GM19455 (cell line): ENCODE measurements around the gene STUB1.
"Not testable (repeated sequence)": the region's sequence is repeated elsewhere in the genome, so short reads cannot be mapped to it uniquely, and the experiment has no call there.

Experiments used
- ATAC-seq: cut with Tn5 transposase; IDR thresholded peaks from one replicate; pipeline ENCODE4 v1.9.1; 2021; ENCODE audit not compliant: unreplicated experiment

The STUB1 gene

GRCh38 chr16:711084-711483, 30.9 kb downstream of the STUB1 start:
- ATAC-seq, result no peak

- no peak for ATAC-seq
Measured at GRCh38 chr16:711548-712320, 31.5 kb downstream of the STUB1 start.

- not testable (repeated sequence) for ATAC-seq
Measured at GRCh38 chr16:712740-713250, 32.6 kb downstream of the STUB1 start.

- no peak for ATAC-seq
Measured at GRCh38 chr16:714079-714478, 33.9 kb downstream of the STUB1 start.

- no peak for ATAC-seq
Measured at GRCh38 chr16:714558-715476, 34.6 kb downstream of the STUB1 start, which contains the start of gene METRN. Gene METRN, plus strand, starts transcription at chr16:715118. Its CDS starts 172 bp downstream, at chr16:715290.

- ATAC-seq, result no peak
Measured at GRCh38 chr16:715477-716199, 35.4 kb downstream of the STUB1 start.

GRCh38 chr16:716200-716568, 36.0 kb downstream of the STUB1 start:
- ATAC-seq, result no peak

- ATAC-seq, result no peak
Measured at GRCh38 chr16:716768-717325, 36.6 kb downstream of the STUB1 start.

- ATAC-seq, result no peak
Measured at GRCh38 chr16:717450-718245, 37.4 kb downstream of the STUB1 start.

- no peak for ATAC-seq
Measured at GRCh38 chr16:718389-718788, 38.2 kb downstream of the STUB1 start.

- no peak for ATAC-seq
Measured at GRCh38 chr16:718922-719321, 38.7 kb downstream of the STUB1 start.

GRCh38 chr16:719815-720446, 39.7 kb downstream of the STUB1 start:
- ATAC-seq, result no peak

GRCh38 chr16:720447-720989, 40.3 kb downstream of the STUB1 start:
- ATAC-seq, result no peak

GRCh38 chr16:720990-721764, 41.0 kb downstream of the STUB1 start, which contains the start of gene ANTKMT:
Gene ANTKMT, plus strand, starts transcription at chr16:721146. Its CDS starts 129 bp downstream, at chr16:721275.
- peak; percentile 62 for ATAC-seq

- ATAC-seq, result no peak
Measured at GRCh38 chr16:721765-722540, 41.7 kb downstream of the STUB1 start.

- ATAC-seq, result no peak
Measured at GRCh38 chr16:722835-723633, 42.8 kb downstream of the STUB1 start.

- ATAC-seq, result no peak
Measured at GRCh38 chr16:723695-724094, 43.5 kb downstream of the STUB1 start.
